ENCODE results near the gene PPP2R3A.
"Not testable (repeated sequence)": the region's sequence is repeated elsewhere in the genome, so short reads cannot be mapped to it uniquely, and the experiment has no call there.

The PPP2R3A gene

GRCh38 chr3:136161516-136161915, 196.0 kb downstream of the PPP2R3A start:
- DNase-seq: no peak

- no peak for DNase-seq
Observed at GRCh38 chr3:136162322-136162721, 196.8 kb downstream of the PPP2R3A start.

GRCh38 chr3:136163607-136164006, 198.1 kb downstream of the PPP2R3A start:
- DNase-seq: not testable (repeated sequence)

DNA sequence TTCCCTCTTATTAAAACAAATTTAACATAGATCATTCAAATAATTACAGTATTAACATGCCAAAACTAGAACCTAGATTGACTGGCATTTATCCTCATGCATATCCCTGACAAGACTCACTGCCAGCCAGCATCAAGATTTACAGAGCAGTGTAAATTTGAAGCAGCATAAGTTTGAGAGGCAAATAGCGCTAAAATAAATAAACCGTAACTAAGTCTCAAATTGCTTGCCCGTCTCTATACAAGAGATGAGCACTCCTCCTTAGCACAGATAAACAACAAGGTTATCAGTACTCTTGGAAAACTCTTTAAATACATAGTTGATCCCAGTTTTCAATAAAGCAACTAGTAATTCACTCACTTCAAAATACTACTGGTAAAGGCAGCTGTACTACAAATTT, 201.0 kb downstream of the PPP2R3A start:
- DNase-seq: no peak

DNA sequence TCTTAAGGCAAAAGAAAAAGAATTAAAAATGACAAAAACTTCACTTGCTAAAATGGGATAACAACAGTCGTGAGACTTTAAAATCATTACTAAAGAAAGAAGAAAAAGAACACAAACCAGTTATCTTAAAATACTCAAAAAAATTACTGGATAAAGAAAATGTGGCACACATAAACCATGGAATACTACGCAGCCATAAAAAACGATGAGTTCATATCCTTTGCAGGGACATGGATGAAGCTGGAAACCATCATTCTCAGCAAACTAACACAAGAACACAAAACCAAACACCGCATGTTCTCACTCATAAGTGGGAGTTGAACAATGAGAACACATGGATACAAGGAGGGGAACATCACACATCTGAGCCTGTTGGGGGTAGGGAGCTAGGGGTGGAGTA, 202.7 kb downstream of the PPP2R3A start:
- DNase-seq: not testable (repeated sequence)

DNA sequence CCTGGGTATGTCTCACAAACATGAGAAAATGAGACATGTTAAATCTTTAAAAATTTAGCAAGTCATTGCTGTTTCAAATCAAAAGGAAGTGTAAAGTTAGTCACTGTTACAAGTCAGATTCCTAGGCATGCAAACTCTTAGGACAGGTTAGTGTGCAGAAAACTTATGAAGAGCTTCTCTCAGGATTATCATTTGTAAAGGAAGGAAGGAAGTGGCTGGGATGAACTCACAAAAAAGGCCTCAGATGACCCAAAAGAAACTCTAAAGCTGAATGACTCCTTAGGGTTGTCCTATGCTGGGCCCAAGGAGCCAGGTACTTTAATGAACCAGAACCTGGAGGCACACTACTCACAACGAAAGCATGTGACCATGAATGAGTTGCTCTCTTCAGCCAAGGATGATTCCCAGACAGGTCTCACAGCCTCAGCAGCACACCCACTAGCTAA, 205.6 kb downstream of the PPP2R3A start:
- no peak for DNase-seq

- DNase-seq: no peak
Observed at GRCh38 chr3:136173939-136174490, 208.5 kb downstream of the PPP2R3A start.

DNA sequence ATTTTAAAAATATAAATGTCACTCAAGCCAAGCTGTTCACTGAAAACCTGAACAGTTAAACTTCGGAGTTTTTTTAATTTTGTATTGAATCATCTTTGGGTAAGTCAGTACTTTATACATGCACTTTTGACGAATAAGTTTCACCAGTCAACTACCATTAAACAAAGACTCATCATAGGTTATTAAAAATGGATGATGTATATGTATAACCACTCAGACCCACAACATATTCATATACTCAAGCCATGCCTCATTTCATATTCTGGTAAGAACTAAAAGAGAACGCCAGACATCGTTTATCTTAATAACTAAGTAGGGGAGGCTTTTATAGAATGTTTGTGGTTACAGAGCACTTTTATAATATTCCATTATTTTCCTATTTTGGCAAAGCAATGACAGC, 212.3 kb downstream of the PPP2R3A start:
- DNase-seq: no peak

DNA sequence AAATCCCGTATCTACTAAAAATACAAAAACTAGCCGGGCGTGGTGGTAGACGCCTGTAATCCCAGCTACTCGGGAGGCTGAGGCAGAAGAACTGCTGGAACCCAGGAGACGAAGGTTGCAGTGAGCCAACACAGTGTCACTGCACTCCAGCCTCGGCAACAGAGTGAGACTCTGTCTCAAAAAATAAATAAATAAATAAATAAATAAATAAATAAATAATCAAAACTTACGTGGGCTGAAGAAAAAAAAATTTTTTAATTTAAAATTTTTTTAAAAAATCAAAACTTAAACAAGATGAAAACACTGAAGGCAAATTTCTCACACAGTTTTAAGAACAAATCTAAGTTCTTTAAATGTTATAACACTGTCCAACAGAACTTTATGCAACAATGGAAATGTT, 216.2 kb downstream of the PPP2R3A start:
- DNase-seq: no peak

DNA sequence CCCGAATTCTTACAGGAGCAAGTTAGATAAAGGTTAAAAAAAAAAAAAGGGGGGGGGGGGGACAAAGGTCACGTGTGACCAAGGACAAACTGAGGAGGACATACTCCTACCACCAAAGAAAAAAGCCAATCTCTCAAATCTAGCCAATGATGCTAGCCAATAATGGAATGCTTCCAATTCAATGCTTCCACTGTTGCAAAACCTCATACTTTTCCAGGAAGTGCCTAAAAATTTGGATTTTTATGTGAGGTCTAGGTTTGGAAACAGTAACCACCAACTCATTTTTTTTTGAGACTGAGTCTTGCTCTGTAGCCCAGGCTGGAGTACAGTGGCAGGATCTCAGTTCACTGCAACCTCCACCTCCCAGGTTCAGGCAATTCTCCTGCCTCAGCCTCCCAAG, 219.2 kb downstream of the PPP2R3A start:
- DNase-seq: no peak

DNA sequence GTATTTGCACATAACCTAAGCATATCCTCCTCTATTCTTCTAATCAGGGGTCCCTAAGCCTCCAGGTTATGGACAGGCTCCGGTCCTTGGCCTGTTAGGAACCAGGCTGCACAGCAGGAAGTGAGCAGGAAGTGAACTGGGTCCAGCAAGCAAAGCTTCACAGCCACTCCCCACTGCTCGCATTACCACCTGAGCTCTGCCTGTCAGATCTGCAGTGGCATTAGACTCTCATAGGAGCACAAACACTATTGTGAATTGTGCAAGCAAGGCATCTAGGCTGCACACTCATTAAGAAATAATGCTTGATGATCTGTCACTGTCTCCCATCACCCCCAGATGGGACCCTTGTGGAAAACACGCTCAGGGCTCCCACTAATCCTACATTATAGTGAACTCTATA, 220.8 kb downstream of the PPP2R3A start:
- DNase-seq: no peak

DNA sequence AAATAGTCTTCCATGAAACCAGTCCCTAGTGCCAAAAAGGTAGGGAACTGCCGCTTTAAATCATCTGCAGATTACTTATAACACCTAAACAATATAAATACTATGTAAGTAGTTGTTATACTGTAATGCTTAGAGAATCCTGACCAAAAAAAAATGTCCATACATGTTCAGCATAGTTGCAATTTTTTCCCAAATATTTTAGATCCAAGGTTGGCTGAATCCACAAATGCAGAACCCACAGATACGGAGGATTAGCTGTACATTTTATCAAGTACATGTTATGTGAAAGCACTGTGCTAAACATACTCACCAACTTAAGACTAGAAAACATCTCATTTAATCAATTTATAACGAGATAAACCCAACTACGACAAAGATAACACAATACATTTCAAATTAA, 221.3 kb downstream of the PPP2R3A start:
- DNase-seq: no peak

GRCh38 chr3:136187868-136188267, 222.3 kb downstream of the PPP2R3A start:
- no peak for DNase-seq

GRCh38 chr3:136189043-136189442, 223.5 kb downstream of the PPP2R3A start:
- DNase-seq: no peak

DNA sequence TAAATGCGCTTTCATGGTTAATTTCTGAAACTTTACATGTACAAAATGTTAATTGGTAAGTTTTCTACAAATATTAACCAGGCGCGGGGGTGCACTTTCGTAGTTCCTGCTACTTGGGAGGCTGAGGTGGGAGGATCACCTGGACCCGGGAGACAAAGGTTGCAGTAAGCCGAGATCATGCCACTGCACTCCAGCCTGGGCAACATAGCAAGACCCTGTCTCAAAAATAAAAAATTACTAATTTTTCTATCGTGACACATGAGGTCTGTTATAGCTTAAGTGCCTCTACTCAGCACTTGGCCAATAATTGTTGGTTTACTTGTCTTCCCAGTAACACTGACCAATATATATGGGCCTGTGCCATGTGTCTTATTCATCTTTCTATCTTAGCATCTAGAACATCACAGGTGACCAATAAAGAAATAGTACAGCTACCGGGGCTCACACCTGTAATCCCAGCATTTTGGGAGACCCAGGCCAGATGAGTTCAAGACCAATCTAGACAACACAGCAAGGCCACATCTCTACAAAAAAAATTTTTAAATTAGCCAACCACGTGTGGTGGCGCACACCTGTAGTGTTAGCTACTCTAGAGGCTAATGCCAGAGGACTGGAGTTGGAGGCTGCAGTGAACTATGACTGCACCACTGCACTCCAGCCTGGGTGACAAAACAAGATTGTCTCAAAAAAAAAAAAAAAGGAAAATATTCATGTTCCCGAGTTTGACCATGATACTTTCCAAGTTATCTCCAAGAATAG, 224.5 kb downstream of the PPP2R3A start:
- DNase-seq: no peak

DNA sequence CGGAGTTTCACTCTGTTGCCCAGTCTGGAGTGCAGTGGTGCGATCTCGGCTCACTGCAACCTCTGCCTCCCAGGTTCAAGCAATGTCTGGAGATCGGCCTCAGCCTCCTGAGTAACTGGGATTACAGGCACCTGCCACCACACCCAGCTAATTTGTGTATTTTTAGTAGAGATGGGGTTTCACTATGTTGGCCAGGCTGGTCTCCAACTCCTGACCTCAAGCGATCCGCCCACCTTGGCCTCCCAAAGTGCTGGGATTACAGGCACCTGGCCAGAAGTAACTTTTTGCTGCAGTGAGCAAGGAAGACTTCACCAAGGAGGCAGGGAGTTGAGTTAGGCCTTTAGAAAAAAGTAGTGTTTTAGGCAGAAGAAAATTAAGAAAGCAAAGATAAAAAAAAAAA, 226.7 kb downstream of the PPP2R3A start:
- DNase-seq: not testable (repeated sequence)

GRCh38 chr3:136192831-136193230, 227.3 kb downstream of the PPP2R3A start:
- DNase-seq: no peak

DNA sequence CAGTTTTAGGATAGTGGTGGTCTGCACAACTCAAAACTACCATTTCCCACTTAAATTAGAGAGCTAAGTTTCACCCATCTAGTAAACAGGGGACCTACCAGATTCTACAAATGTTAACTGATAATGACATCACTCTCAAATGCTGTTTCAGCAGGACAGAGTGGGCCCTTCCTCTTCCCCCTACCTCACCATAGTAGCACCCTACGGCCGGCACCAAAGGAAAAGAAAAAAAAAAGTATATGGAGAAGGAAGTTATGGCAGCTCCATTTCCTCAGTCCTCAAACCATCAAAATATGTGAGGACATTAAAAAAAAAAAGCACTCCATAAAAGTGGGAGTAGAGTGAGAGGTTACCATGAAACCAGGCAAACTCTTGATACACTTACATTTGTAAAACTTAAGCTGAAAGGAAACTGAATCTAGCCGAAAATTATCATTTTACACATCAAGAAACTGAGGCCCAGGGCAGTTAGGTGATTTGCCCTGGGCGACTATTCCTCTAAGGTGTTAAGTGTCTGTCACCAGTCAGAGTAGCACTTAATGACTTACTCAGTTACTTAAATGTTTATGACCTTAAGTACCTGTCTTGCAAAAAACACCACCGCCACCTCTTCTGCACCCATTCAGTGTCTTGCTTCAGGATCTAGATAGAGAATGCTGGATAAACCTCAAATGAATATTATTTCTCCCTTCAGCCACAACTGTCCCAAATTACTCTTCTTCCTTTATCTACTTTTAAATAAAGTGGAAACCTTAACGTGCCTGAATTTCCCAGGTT, 227.9 kb downstream of the PPP2R3A start:
- DNase-seq: no peak

- peak; percentile 83 for DNase-seq
Observed at GRCh38 chr3:136194409-136195257, 229.1 kb downstream of the PPP2R3A start.

GRCh38 chr3:136195258-136196063, 229.9 kb downstream of the PPP2R3A start:
- no peak for DNase-seq

DNA sequence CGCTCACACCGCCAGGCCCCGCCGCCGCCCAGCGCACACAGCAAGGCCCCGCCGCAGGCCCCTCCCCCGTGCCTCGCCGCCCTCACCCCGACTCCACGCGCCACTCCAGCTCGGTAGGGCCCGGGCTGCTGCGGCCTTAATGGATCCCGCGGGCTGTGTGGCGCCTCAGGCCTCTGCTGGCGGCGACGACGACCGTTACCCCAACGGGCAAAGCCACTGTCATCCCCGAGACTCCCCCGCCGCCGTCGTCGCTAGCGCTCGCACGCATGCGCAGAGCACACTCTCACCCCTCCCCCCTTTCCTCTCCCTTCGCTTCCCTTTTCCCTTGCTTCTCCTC, 230.5 kb downstream of the PPP2R3A start, which contains the start of gene MSL2:
Gene MSL2, minus strand, starts transcription at position 272 of the 337 bp plus-strand sequence. CDS start 1,222 bp downstream, outside the sequence.
- DNase-seq: no peak
